ENCODE measurements around the gene EIF5AL1.
A peak's percentile ranks its signal among the peaks of the same experiment; 100 is the strongest.
"Not testable (repeated sequence)": the region's sequence is repeated elsewhere in the genome, so short reads cannot be mapped to it uniquely, and the experiment has no call there.

EIF5AL1 gene

DNA sequence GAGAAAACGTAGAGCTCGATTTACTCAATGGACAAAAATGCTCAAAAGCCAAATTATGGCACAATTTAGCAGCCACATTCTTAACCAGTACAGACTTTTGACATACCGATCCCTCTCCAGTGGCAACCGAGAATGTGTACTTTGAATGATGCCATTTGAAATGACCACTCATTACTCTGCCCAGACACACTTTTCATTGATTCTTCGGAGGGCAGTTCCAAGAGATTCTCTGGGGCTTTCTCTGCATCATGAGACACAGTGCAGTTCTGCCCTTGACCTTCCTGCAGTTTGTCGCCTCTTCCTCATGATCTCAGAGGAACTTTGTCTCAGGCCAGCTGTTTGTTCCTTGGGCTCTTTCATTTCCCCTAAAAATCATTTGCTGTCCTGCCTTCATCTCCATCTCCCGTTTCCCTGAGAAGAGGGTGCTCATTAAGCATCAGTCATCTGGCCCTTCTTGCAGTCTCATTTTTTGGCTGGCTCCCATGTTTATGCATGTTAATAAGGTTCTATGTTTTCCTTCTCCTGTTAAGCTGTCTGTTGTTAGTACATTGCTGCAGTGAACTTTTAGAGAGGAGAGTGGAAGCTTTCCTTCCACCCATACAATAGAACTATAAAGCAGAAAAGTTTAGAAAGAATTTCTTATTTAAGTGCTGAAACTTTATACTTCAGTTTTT is 4.3 kb downstream of the EIF5AL1 start:
- not testable (repeated sequence) for DNase-seq

DNA sequence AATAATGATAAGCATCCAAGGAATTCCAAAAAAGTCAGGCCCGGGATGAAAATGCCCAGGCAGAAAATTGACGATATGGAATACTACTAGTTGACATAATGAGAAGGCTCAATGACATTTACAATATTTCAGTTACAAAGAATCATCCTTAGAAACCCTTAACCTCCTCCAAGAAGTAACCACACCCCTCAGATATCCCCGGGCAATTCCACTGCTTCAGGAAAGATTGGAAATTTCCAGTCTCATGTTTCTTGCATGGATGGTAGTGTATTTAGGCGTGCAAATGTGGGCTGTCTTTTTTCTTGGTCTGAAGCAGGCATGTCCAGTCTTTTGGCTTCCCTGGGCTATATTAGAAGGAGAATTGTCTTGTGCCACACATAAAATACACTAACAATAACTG is 5.2 kb downstream of the EIF5AL1 start:
- not testable (repeated sequence) for DNase-seq

DNA sequence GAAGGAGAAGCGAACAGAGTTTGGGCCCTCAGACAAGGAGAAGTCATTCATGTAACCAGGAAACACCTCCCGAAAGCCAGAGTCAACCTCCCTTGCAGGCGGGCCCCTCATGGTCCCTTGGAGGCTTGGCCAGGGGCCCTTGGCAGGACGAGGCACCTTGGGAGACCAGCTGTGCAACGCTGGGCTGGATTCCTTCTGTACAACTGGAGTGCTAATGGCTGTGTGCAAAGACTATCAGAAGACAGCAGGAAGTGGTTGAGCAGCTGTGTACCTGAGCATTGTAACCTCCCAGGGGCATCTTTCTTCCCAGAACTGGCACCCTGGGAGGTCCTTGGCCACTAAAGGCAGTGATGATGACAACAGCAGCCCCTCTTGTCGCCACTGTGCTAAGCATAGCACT is 9.4 kb downstream of the EIF5AL1 start:
- DNase-seq: not testable (repeated sequence)

DNA sequence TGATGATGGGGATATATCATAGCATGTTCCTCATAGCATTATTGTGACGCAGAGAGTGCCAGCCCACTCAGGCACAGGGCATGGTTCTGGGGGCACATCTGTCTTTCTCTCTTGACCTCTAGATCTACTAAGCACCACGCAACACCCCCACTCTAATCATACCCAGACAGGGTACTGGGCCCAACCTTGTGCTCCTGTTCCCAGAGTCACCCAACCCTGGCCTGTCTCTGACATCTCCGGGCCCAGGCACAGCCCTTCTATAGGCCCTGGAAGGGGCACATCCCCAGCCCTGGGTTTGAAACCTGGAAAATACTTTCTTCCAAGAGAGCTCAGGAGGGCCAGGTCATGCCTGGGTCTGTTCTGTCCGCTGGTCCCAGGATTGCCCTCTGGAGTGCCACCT is 10.1 kb downstream of the EIF5AL1 start:
- DNase-seq: not testable (repeated sequence)

DNA sequence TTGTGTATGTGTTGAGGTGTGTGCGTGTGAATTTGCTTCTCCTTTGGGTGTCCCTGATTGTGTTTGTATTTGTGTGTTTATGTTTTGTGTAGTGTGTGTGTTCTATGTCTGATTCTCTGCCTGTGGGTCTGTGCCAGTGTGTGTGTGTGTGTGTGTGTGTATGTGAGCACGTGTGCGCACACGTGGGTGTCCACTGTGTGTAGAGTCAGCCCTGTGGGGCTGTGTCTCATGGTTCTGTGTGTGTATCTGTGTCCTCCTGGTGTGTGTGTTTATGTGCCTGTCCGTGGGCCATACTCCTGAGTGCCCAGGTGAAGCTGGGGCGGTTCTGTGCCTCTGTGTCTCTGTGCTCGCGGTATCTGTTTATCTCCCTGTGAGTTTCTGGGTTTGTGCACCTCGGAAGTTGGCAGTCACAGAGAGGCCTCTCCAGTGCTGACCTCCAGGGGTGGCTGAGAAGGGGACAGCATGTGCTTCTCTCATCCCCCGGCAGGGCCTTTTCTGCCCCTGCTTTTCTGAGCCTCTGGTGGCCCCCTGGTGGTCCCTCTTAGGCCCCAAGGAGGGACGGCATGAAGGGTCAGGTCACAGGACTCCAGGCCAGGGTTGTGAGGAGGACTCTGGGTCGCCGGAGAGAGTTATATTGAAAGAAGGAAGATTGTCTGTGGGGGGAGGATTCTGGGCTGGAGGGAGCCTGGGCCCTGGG is 11.0 kb downstream of the EIF5AL1 start:
- DNase-seq: not testable (repeated sequence)

DNA sequence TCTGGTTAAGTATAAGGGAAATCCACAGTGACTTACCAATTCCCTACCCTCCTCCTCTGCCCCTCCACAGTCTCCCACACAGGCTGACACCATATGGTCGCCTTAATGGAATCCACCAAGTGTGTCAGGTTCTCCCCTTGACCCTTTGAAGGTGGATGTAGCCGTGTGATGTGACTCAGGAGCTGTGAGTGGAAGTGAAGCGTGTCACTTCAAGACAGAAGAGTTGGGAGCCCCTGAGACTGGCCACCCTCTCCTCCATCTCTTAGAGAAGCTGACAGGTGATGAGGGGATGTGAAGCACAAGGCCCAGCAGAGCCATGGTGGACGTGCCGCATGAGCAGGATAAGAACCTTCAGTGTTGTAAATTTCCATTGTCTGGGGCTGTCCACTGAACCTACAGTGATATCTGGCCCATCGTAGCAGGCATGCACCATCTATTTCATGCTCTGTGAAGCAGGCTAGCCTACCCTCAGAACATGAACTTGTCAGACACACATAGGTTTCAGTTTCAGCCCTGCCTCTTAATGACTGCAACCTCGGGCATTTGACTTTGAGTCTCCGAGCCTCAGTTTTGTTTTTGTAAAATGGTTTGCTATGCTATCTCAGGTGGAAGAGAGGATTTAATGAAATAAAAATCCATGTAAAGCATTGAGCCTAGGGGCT is 12.8 kb downstream of the EIF5AL1 start:
- not testable (repeated sequence) for DNase-seq

DNA sequence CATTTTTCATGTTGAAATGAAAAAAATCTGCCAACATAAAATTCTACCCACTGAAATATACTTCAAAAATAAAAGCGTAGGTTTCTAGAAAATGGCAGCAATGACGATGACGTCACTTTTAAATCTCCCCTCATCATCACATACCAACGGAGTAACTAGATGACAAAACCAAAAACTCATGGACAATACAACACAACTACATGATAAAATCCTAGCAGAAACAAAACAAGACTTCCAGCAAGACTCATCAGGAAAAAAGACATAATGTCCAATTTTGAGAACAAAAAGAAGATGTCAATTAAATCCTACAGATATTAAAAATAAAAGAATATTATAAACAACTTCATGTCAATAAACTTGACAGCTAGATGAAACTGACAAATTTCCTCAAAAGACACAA is 15.9 kb downstream of the EIF5AL1 start:
- DNase-seq: not testable (repeated sequence)

DNA sequence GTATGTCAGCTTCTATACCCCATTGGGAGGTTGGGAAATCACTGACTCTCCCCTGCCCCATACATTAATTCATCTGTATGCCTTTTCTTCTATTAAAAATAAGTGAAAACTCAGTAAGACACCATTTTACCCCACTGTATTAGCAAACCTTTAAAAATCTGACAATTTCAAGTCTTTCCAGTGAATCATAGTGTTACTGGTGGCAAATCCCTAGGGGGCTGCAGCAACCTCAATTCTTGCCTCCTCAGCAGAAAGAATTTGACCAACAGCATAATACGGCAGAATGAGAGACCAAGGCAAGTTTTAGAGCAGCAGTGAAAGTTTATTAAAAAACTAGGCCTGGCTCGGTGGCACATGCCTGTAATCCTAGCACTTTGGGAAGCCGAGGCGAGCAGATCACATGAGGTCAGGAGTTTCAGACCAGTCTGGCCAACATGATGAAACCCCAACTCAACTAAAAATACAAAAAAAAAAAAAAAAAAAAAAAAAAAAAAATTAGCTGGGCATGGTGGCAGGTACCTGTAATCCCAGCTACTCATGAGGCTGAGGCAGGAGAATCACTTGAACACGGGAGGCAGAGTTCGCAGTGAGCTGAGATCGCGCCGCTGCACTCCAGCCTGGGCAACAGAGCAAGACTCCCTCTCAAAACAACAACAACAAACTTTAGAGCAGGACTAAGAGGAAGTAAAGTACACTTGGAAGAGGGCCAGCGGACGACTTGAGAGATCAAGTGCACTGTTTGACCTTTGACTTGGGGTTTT is 21.0 kb downstream of the EIF5AL1 start:
- DNase-seq: not testable (repeated sequence)

DNA sequence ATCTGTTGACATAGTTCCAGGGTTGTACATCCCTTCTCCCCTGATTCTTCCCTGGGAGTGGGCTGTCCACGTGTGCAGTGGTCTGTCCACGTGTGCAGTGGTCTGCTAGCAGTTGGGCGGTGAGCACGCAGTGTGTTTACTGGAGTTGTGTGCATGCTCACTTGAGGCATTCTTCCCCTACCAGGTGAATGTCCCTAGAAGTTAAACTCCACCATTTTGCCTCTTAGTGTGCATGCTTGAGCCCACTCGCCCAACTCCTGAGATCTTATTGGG is 21.5 kb downstream of the EIF5AL1 start:
- DNase-seq: not testable (repeated sequence)

DNA sequence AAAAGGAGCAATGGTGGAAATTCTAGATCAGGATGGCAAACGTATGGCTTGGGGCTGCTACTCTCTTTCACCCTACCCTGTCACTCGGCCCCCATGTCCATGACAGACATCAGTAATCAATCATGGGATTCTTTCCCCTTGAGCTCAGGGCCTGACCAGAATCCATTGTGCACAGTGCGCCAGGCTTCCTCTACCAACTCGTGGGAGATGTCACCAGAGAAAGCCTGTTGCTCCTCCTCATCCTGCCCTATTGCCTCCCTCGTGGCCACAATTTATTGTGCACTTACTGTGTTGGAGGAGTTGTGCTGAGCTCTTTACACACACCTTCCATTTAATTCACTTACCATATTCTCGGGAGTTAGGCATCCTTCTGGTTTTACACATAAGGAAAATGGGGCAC is 26.0 kb downstream of the EIF5AL1 start:
- DNase-seq: not testable (repeated sequence)

DNA sequence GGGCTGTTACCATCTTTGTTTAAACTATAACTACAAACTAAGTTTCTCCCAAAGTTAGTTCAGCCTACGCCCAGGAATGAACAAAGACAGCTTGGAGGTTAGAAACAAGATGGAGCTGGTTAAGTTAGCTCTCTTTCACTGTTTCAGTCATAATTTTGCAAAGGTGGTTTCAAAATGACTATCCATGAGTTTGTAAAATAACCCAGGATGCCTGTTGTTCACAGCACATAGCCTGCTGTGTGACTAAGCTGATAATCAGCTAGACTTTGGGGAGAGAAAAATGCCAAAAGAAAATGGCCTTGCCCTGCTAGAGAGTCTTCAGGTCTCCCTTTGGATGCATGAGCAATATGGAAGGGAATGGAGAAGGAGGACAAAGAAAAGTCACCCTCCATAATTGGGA is 28.6 kb downstream of the EIF5AL1 start:
- DNase-seq: not testable (repeated sequence)

DNA sequence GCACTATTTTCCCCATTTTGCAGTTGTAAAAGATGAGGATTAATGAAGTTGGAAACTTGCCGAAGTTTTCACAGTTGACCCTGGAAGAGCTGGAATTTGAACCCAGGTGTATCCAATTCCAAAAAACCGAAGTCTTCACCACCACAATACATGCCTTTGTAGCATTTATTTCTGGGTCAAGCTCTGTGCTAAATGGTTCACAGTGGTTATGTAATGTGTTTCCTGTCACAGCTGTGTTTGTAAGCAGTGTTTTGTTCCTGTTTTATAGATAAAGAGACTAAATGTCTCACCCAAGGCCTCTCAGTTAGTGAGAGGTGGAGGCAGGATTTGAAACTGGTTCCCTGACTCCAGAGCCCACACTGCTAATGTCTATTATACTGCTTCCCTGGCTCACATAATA is 30.3 kb downstream of the EIF5AL1 start:
- no peak for DNase-seq

DNA sequence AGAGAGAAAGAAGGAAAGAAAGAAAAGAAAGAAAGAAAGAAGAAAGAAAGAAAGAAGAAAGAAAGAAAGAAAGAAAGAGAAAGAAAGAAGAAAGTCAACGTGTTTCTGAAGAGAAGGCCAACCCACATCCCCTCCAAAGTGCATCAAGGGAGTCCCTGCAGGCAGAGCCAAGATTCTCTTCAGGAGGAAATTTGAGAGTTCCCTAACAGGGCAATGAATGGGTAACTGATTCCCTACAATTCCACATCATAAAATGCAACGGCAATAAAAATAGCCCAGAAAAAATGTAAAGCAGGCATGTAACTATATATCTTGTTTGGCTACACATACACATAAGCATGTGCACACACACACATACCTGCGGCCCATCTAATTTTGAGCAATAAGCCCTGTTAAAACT is 32.1 kb downstream of the EIF5AL1 start:
- not testable (repeated sequence) for DNase-seq

DNA sequence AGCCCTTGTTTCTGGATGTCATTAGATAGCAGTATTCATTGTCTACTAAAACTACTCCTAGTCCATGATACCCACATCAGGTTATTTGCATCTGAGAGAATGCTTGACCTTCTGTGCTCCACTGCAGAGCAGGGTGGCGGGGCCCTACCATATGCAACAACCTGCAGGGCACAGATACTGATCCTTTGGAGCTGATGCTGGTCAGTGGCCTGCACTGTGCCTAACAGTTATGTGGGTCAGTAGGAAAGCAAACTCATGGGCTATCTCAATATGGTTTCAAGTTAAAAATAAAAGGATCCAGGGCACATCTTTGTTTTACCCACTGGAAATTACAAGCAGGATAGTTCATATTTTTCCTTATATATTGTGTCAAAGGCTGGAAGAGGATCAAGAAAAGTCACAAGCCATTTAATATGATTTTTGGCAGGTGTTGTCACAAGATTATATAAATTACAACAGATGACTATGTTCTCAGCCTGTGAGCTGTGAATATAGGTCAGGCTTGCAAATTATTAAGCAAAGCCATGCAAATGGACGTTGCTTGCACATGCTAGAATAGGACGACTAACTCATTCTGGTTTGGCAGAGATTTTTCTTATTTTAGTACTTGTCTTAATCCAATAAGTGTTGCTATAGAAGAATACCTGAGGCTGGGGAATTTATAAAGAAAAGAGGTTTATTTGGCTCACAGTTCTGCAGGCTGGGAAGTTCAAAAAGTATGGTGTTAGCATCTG is 32.8 kb downstream of the EIF5AL1 start:
- DNase-seq: not testable (repeated sequence)

DNA sequence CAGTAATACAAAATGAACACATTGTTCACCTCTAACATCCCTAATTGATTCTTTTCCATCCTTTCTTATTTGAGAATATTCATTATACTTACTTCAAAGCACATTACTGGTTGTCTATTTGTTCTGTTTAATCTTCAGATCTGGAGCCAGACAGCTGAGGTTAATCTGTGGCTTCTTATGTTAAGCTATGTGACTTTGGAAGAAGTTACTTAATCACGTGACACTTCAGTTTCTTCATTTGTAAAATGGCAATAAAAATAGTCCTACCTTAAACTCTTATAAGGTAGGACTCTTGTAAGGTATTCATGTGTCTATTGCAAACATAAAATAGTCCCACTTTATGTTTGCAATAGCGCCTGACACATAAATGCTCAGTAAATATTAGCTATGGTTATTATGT is 34.8 kb downstream of the EIF5AL1 start:
- DNase-seq: not testable (repeated sequence)

DNA sequence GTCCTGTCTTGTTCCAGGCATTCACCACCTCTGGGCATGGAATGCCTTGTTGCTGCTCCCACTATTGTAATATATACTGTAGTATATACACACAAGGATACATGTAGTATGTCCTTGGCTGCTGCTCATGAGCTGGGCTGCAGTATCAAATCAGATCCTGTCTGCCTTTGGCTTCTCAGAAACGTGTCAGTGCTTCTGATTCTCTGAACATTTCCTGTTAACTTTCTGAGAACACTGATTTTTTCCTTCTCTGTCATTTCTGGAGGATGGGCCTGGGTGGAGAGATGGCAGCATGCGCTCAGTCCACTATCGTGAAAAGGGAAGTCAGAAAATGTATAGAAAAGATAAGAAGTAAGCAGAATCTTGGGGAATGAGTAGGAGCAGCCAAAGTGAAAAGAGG is 35.6 kb downstream of the EIF5AL1 start:
- no peak for DNase-seq

DNA sequence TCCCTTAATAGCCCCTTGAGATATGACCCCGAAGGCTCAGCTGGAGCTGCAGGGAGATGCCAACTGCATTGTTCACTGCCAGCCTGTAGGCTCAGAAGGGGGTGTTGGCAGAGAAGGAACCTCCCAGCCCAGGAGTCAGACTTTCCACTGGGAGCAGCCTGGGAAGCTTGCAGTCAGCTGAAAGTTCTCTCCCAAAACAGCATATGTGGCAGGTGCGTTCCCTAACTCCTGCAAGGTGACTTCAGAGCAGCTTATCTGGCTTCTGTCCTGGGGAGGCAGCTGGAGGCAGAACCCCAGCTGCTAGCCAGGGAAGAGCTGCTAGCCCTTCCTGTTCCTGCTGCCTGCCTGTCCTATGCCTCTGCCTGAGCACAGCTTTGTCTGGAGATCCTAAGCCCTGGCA is 39.8 kb downstream of the EIF5AL1 start:
- peak; percentile 48 for DNase-seq

DNA sequence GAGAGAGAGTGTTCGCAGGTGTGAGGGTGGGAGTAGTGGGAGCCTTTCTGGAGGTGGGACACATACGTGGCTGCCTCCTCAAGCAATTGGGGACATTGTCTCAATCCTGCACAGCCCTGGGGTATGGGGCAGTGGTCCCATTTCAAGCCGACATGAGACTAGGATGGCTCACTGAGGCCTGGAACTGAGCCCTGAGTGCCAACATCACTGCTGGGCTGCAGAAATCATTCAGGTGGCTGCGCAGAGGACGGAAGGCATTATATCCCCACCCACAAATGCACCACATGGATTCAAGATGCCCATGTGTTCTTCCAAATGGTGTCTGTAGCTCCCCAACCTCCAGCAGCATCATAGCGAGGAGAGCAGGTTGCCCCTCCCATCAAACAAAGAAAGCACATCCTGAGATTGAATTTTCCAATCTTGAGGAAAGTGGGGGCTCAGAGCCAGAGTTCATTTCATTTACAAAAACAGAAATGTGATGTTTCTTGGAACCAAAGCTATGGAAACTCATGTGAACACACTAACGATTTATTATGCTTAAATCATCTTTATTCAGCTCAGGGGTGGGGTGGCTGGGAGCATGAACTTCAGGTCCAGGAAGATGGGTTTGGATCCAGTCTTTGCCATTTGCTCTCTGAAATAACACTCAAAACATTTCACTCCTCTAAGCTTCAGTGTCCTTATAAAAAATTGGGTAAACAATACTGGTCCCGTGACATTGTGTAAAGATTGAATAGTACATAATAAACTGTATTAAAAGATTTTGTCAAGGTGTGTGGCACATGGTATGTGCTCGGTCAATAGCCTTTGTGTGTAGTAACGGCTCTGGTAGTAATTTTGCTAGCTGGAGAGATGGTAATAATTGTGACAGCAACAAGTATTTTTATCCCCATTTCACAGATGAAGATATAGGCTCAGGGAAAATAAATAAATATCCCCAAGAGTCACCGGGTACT is 43.3 kb downstream of the EIF5AL1 start:
- DNase-seq: no peak

DNA sequence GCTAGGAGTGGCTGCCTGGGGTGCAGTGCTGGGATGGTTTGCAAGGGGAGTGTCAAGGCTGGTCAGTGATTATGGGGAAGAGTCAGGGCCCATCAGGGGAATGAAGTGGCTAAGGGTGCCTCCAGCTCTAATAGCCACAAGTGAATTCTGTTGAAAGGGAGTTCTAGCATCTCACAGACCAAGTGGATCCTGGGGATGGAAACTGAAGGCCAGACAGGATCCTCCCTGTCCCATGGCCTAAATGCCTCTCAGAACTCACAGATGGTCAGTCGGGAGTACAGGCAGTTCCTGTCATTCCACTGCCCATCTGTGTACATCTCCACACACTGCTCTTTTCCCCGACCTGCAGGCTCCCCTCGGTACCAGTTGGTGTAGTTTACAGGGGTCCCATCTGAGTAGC is 44.6 kb downstream of the EIF5AL1 start:
- DNase-seq: not testable (repeated sequence)

DNA sequence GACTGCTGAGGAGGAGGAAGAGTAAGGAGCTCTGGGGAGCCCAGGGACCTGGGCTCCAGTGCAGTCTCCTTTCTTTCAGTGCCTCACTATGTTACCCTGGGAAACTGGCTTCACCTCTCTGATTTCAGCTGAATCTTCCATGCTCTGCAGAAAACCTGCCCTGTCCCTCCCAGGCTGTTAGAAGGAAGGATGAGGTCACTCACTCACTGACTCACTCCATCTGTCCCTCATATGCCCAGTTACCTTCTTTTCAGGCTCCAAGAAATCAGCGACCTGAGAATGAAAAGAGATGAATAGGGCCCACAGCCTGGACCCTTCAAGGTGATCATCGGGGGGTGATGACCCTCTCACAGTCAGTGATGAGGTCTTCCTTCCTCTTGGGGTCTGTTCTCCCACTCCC is 47.4 kb downstream of the EIF5AL1 start:
- DNase-seq: no peak

DNA sequence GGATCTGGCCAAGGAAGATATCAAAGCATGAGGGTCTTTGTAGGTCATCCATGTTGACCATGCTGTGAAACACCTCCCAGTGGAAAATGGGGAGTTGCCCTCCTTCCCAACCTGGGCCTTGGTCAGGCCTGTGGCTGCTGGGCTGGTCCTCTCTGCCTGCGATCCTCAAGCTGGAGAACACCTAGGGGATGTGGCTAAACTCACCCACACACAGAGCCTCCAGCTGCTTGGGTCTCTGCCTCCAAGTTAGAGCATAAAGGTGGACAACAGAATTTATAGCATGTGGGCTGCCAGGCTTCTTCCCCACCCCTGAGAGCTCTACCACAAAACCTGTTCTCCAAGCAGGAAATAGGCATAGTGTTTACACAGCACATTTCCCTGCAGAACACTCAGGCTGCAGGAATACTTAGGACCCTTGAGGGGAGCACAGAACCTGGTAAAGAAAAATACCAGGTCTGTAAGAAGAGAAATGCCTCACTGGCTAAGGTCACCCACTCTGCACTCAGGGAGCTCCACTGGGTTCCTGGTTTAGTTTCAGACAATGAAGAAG is 47.9 kb downstream of the EIF5AL1 start, which contains the start of gene SFTPA2:
Gene SFTPA2, minus strand, starts transcription at position 248 of the 550 bp plus-strand sequence. CDS start 924 bp downstream, outside the sequence.
- DNase-seq: no peak
